MCF 10A (cell line): ENCODE results near the gene GPC6. TPM values are rescaled to one million over a fixed set of nuclear protein-coding genes. Genes with fewer than 3 reads are reported as not detected.

Experiments used
- BruUV-seq: library from RNA; stranded (reverse); fragments of 400-500 nt; replicated peaks from 2 replicates; lab custom pipeline; 2021; lab: Mats Ljungman, UMichigan
- CTCF ChIA-PET: fragments of 300-600 bp; sonication (Branson Sonifier 250); formaldehyde crosslinking; extraction: SDS; loops from one replicate; lab custom pipeline; 2021; ENCODE audit warnings: antibody characterized with exemption, inconsistent platforms; lab: Yijun Ruan, JAX
- POLR2A ChIA-PET: fragments of 300-600, 350-650 bp; sonication (Branson Sonifier 250); formaldehyde crosslinking; extraction: SDS; loops from one replicate; lab custom pipeline; 2020; ENCODE audit warnings: antibody characterized with exemption, inconsistent platforms; lab: Yijun Ruan, JAX
- DNase-seq: peaks from one replicate; pipeline ENCODE4 v3.0.0-alpha.2; 2018; ENCODE audit not compliant: unreplicated experiment
- H3K27ac Mint-ChIP-seq: one replicate; pipeline ENCODE4 v1.8.0; 2022; ENCODE audit warnings: mild to moderate bottlenecking, low read depth, mixed read lengths; ENCODE audit not compliant: unreplicated experiment
- H3K27me3 Mint-ChIP-seq: one replicate; pipeline ENCODE4 v1.8.0; 2022; ENCODE audit warnings: mixed read lengths; ENCODE audit not compliant: insufficient read depth, unreplicated experiment
- H3K36me3 Mint-ChIP-seq: one replicate; pipeline ENCODE4 v1.8.0; 2022; ENCODE audit warnings: mild to moderate bottlenecking, moderate library complexity, mixed read lengths; ENCODE audit not compliant: insufficient read depth, unreplicated experiment
- H3K4me1 Mint-ChIP-seq: one replicate; pipeline ENCODE4 v1.8.0; 2022; ENCODE audit warnings: mixed read lengths; ENCODE audit not compliant: insufficient read depth, unreplicated experiment
- H3K4me3 Mint-ChIP-seq: one replicate; pipeline ENCODE4 v1.8.0; 2022; ENCODE audit warnings: mild to moderate bottlenecking, moderate library complexity, mixed read lengths; ENCODE audit not compliant: unreplicated experiment
- H3K9me3 Mint-ChIP-seq: one replicate; pipeline ENCODE4 v1.8.0; 2022; ENCODE audit warnings: mixed read lengths; ENCODE audit not compliant: unreplicated experiment
- intact Hi-C: fragments of 100-400 bp; cut with micrococcal nuclease; formaldehyde crosslinking; loops from 2 replicates; pipeline ENCODE4 v1.14.1; 2022
- total RNA-seq: library from RNA; stranded (reverse); gene quantifications from 2 replicates; pipeline ENCODE4 v1.2.3, GENCODE V29; 2022
- TF ChIP-seq, protein P1 (sequence below): fragments of 200-600 bp; IDR thresholded peaks from one replicate; pipeline ENCODE4 v1.8.0; 2022; ENCODE audit warnings: antibody characterized with exemption, mild to moderate bottlenecking; ENCODE audit not compliant: unreplicated experiment

The GPC6 gene
- total RNA-seq, 1 experiment from 2014 or later: 8.4 TPM

DNA sequence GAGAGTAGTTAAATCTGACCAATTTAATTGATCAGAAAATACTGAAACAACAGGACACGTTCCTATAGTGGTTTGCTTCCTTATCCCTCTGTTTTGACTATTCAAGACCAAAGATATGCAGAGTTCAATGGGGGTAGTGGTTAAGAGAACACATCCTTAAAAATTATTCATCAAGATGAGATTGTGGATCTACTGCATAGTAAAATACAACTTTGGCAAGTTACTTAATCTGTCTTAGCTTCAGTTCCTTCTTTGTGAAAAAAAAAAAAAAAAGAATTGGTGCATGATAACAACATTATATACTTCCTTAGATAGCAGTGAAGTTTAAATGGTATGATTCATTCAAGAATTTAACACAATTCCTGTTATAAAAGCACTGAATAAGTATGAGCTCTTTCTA, 700.8 kb downstream of the GPC6 start:
- H3K4me3 Mint-ChIP-seq: no peak overlapping the region
- no peaks in the 10 kb centered on the region for H3K4me1 Mint-ChIP-seq
- TF ChIP-seq, protein P1, sequence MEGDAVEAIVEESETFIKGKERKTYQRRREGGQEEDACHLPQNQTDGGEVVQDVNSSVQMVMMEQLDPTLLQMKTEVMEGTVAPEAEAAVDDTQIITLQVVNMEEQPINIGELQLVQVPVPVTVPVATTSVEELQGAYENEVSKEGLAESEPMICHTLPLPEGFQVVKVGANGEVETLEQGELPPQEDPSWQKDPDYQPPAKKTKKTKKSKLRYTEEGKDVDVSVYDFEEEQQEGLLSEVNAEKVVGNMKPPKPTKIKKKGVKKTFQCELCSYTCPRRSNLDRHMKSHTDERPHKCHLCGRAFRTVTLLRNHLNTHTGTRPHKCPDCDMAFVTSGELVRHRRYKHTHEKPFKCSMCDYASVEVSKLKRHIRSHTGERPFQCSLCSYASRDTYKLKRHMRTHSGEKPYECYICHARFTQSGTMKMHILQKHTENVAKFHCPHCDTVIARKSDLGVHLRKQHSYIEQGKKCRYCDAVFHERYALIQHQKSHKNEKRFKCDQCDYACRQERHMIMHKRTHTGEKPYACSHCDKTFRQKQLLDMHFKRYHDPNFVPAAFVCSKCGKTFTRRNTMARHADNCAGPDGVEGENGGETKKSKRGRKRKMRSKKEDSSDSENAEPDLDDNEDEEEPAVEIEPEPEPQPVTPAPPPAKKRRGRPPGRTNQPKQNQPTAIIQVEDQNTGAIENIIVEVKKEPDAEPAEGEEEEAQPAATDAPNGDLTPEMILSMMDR: no peak
- no peak for DNase-seq
- ChIA-PET CTCF (interaction anchor here (0.5 to 0.6 kb wide), 2 partner anchors 29 to 1369 kb away, joined by 3 to 4 read pairs; no protein-coding TSS in a partner anchor), POLR2A (no interaction called here)
- H3K36me3 Mint-ChIP-seq: no peaks in the 10 kb centered on the region
- BruUV-seq: no TSS peak
- H3K27ac Mint-ChIP-seq: no peak overlapping the region
- intact Hi-C loops: no loop called here
- peaks cover 13% of the 10 kb centered on the region for H3K9me3 Mint-ChIP-seq
- H3K27me3 Mint-ChIP-seq: no peaks in the 10 kb centered on the region

DNA sequence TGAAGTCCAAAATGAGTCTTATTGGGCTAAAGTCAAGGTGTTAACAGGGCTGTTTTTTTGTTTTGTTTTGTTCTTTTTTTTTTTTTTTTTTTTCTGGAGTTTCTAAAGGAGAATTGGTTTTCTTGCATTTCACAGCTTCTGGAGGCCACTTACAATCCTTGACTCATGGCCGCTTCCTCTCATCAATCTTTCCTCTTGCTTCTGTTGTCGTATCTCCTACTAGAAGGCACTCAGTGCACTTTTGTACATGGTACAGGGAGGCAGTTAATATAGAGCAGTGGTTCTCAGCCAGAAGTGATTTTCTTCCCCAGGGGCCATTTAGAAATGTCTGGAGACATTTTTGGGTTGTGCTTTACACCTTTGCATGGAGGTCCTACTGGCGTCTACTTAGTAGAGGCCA, 706.3 kb downstream of the GPC6 start:
- no TSS peak for BruUV-seq
- Mint-ChIP-seq H3K27ac (no peak overlapping the region), H3K27me3 (no peaks in the 10 kb centered on the region), H3K4me3 (no peak overlapping the region), H3K9me3 (peaks cover 13% of the 10 kb centered on the region), H3K4me1 (no peaks in the 10 kb centered on the region), H3K36me3 (no peaks in the 10 kb centered on the region)
- no peak for DNase-seq
- intact Hi-C loops: no loop called here
- ChIA-PET POLR2A (no interaction called here), CTCF (no interaction called here)
- TF ChIP-seq, protein P1: no peak

DNA sequence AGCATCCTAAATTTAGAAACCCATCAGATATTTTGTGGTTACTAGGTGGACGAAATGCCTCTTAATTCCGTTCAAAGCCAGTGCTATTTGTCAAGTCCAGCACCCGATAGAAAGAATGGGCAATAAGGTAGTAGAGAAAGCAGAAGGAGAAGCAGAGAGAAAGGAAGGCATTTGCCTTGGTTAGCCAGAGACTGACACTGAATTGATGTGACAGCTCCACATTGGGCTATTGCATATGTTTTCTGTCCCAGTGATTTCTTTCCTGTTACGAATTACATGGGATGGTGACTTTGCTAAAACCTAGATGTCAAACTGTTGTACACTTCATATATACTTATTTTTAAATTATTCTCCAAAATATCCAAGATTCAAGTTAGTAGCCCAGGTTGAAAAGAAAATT, 710.3 kb downstream of the GPC6 start:
- no peak overlapping the region for H3K4me3 Mint-ChIP-seq
- ChIA-PET POLR2A (interaction anchor here (0.5 to 0.6 kb wide), 2 partner anchors 122 to 409 kb away, joined by 3 to 6 read pairs; no protein-coding TSS in a partner anchor), CTCF (no interaction called here)
- H3K9me3 Mint-ChIP-seq: no peaks in the 10 kb centered on the region
- no peaks in the 10 kb centered on the region for H3K27me3 Mint-ChIP-seq
- no peaks in the 10 kb centered on the region for H3K36me3 Mint-ChIP-seq
- no peak for DNase-seq
- TF ChIP-seq, protein P1: no peak
- intact Hi-C loops: no loop called here
- no TSS peak for BruUV-seq
- no peaks in the 10 kb centered on the region for H3K4me1 Mint-ChIP-seq
- no peak overlapping the region for H3K27ac Mint-ChIP-seq

DNA sequence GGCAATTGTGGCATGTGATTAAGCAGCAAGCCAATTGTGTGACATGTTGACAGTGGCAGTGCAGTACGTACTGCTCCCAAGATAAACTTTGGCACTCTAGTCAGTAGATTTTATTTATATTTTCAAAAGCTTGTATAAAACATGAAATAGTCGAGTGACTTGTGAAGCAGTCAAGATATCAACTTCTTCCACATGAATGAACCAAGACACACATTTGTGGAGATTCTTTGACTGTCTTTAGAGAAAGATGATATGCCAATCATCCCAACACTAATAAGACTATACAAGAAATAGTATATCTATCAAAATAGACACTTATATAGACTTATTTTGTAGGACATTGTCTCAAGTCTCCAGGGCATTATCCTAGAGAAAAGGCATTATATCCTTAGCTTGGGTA, 714.8 kb downstream of the GPC6 start:
- POLR2A ChIA-PET: no interaction called here
- H3K9me3 Mint-ChIP-seq: no peaks in the 10 kb centered on the region
- H3K36me3 Mint-ChIP-seq: no peaks in the 10 kb centered on the region
- no TSS peak for BruUV-seq
- no peak overlapping the region for H3K27ac Mint-ChIP-seq
- no peaks in the 10 kb centered on the region for H3K4me1 Mint-ChIP-seq
- TF ChIP-seq, protein P1: no peak
- no peaks in the 10 kb centered on the region for H3K27me3 Mint-ChIP-seq
- intact Hi-C loops: no loop called here
- no peak overlapping the region for H3K4me3 Mint-ChIP-seq
- CTCF ChIA-PET: interaction anchor here (0.6 kb wide), 1 partner anchor 42 kb away, joined by 4 read pairs; no protein-coding TSS in a partner anchor
- no peak for DNase-seq
